Measurements from ENCODE around the gene SUN1.

- TF ChIP-seq, protein P1, sequence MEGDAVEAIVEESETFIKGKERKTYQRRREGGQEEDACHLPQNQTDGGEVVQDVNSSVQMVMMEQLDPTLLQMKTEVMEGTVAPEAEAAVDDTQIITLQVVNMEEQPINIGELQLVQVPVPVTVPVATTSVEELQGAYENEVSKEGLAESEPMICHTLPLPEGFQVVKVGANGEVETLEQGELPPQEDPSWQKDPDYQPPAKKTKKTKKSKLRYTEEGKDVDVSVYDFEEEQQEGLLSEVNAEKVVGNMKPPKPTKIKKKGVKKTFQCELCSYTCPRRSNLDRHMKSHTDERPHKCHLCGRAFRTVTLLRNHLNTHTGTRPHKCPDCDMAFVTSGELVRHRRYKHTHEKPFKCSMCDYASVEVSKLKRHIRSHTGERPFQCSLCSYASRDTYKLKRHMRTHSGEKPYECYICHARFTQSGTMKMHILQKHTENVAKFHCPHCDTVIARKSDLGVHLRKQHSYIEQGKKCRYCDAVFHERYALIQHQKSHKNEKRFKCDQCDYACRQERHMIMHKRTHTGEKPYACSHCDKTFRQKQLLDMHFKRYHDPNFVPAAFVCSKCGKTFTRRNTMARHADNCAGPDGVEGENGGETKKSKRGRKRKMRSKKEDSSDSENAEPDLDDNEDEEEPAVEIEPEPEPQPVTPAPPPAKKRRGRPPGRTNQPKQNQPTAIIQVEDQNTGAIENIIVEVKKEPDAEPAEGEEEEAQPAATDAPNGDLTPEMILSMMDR (conservative IDR thresholded peaks at IDR 0.05; ENCODE audit: low read length), result no peak
- no peak for TF ChIP-seq EZH2phosphoT487 (IDR thresholded peaks at IDR 0.05; ENCODE audit: borderline replicate concordance, low read depth, low read length)
These were observed 9.7 kb downstream of the SUN1 start for GRCh38 chr7:841943-842342.
